Rectal smooth muscle tissue (tissue), 1 donor: ENCODE results near the gene TAP1.

Experiments
- H3K27ac ChIP-seq: one replicate; pipeline ENCODE4 v1.7.0; 2013; ENCODE audit warnings: low read depth, low read length, inconsistent platforms
- H3K27me3 ChIP-seq: one replicate; pipeline ENCODE4 v1.7.0; 2013; ENCODE audit warnings: low read length; ENCODE audit not compliant: control insufficient read depth, insufficient read depth
- H3K36me3 ChIP-seq: one replicate; pipeline ENCODE4 v1.7.0; 2013; ENCODE audit warnings: low read length; ENCODE audit not compliant: control insufficient read depth, insufficient read depth
- H3K4me1 ChIP-seq: one replicate; pipeline ENCODE4 v1.7.0; 2013; ENCODE audit warnings: low read length; ENCODE audit not compliant: control insufficient read depth, insufficient read depth
- H3K4me3 ChIP-seq: one replicate; pipeline ENCODE4 v1.7.0; 2013; ENCODE audit warnings: low read length
- H3K9ac ChIP-seq: one replicate; pipeline ENCODE4 v1.7.0; 2013; ENCODE audit warnings: low read length

Gene TAP1

DNA sequence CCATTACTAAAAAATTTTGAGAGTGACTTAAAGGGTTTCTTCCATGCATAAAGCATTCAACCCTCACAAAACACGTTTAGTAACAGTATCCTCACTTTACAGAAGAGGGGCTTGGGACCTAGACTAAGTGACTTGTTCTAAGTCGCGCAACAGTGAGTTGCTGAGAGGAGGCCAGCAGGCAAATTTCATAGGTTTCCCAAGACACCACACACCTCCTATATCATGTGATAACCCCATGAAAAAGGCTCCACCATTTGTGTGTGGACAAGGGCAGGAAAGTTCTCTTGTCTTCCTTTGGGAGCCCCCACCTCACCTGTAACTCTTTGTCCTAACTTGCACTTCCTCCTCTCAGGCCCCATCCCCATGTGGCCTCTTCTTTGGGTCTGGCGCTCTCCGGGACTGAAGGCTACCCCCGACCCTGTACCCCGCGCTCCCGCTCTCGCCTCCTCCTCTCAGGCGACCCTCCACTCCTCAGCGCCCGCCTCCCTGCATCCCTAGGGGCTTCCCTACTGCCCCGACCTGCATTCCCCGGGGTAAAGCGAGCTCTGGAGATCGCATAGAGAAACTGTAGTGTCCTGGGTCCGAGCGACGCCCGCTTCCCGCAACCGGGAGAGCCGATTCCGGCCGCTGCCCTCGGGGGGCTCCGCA, 10.0 kb downstream of the TAP1 start:
- peaks cover 3% of the 10 kb centered on the region for H3K4me1 ChIP-seq

DNA sequence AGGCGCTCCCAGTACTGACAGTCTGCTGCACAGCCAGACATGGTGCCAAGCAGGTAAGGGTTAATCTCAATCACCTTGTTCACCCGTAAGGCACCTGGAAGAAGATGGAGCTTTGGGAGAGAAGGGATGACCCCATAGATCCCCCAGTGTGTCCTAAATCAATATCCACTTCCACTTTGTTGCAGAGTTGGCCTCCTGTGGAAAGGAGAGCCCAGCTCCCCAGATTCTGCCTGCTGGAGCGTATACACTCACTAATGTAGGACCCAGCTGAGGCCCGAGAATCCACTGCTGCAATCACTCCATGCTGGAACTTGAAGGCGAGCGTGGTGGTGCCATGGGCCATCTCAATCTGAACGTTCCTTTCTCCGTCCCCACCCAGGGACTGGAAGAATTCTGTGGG, 10.8 kb downstream of the TAP1 start:
- H3K4me3 ChIP-seq = peak overlapping the region; percentile 43
- no peaks in the 10 kb centered on the region for H3K27me3 ChIP-seq
- no peak overlapping the region for H3K27ac ChIP-seq
- H3K36me3 ChIP-seq = peaks cover 25% of the 10 kb centered on the region
- no peak overlapping the region for H3K9ac ChIP-seq
- H3K4me1 ChIP-seq = peaks cover 6% of the 10 kb centered on the region

More for the DNA sequence above, 10.0 kb downstream of the TAP1 start:
- peak overlapping the region; percentile 86 for H3K4me3 ChIP-seq
- H3K36me3 ChIP-seq = peaks cover 31% of the 10 kb centered on the region
- no peaks in the 10 kb centered on the region for H3K27me3 ChIP-seq
- peak overlapping the region; percentile 89 for H3K27ac ChIP-seq
- peak overlapping the region; percentile 89 for H3K9ac ChIP-seq

DNA sequence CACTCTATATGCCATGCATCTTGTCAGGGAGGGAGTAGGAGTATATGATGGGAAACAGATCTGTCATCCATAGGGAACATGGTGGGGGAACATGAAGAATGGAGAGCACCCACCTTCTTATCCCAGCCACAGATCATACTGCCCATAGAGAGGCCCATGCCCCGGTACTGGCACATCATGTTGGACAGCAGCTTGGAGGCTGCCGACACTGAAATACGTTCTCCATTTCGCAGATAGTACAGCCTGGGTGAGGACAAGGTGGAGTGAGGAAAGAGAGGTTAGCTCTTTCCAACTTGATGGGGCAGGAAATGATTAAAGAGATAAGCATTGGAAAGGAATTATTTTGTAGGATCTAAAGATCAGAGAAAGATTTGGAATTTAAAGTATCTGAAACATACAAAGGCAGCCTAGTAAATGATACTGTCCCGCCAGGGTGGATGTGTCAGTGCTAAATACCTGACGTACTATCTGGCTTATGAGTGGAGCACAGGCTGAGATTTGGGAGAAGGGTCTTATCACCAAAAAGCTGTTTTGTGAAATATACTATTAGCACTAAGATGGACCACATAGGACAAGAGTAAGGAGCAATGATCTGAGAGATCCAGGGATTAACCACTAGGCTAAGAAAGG, 11.4 kb downstream of the TAP1 start:
- H3K27me3 ChIP-seq = no peaks in the 10 kb centered on the region
- H3K4me3 ChIP-seq = peak overlapping the region; percentile 43
- H3K27ac ChIP-seq = no peak overlapping the region
- H3K4me1 ChIP-seq = peaks cover 10% of the 10 kb centered on the region
- peaks cover 21% of the 10 kb centered on the region for H3K36me3 ChIP-seq
- no peak overlapping the region for H3K9ac ChIP-seq

DNA sequence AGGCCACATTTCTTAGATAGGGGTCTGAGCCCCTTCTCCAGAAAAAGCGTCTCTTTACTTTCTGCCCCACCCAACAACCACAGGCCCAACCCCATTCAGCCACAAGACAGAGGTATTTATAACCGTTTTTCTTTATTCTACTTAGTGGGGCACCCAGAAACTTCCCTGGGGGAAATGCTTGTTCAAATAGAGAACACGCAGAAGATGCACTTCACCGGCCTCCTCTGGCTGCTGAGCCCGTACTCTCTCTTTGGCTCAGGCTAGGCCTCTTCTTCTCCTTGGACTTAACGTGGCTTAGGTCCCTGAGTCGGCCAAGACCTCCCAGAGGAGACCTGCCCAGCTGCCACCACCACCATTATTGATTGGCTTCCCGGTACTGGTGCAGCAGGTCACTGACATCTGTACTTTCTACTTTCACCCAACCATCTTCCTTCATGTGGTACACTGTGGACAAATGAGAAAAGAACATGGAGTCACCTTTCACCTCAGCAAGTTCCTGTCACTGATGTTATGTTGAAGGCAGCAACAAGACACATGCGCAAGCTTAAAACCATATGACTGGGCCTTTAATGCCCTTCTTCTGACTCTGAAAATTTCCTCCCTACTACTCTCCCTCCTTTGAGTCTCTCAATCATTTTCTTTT, 12.8 kb downstream of the TAP1 start:
- H3K4me1 ChIP-seq = peaks cover 10% of the 10 kb centered on the region
- no peak overlapping the region for H3K27ac ChIP-seq
- H3K4me3 ChIP-seq = no peak overlapping the region
- no peaks in the 10 kb centered on the region for H3K27me3 ChIP-seq
- H3K36me3 ChIP-seq = peaks cover 16% of the 10 kb centered on the region
- no peak overlapping the region for H3K9ac ChIP-seq

DNA sequence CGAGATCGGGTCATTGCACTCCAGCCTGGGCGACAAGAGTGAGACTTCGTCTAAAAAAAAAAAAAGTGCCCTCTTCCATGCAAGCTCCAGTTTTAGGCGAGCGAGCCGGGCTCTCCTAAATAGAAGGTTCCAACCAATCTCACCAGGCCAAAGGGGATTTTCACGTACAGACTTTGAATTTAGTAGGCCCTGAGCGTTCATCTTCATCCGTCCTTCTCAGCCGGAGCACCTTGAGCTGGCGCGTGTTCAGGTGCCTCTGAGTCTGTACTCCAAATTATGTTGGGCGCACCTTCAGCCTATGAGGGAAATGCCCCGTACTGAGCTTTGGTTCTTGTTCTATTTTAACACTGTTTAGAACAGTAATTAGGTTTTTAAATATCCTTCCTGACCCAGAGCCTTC, 14.1 kb downstream of the TAP1 start:
- no peak overlapping the region for H3K4me3 ChIP-seq
- no peak overlapping the region for H3K9ac ChIP-seq
- no peaks in the 10 kb centered on the region for H3K27me3 ChIP-seq
- peaks cover 15% of the 10 kb centered on the region for H3K36me3 ChIP-seq
- peaks cover 10% of the 10 kb centered on the region for H3K4me1 ChIP-seq
- H3K27ac ChIP-seq = peak overlapping the region; percentile 89

DNA sequence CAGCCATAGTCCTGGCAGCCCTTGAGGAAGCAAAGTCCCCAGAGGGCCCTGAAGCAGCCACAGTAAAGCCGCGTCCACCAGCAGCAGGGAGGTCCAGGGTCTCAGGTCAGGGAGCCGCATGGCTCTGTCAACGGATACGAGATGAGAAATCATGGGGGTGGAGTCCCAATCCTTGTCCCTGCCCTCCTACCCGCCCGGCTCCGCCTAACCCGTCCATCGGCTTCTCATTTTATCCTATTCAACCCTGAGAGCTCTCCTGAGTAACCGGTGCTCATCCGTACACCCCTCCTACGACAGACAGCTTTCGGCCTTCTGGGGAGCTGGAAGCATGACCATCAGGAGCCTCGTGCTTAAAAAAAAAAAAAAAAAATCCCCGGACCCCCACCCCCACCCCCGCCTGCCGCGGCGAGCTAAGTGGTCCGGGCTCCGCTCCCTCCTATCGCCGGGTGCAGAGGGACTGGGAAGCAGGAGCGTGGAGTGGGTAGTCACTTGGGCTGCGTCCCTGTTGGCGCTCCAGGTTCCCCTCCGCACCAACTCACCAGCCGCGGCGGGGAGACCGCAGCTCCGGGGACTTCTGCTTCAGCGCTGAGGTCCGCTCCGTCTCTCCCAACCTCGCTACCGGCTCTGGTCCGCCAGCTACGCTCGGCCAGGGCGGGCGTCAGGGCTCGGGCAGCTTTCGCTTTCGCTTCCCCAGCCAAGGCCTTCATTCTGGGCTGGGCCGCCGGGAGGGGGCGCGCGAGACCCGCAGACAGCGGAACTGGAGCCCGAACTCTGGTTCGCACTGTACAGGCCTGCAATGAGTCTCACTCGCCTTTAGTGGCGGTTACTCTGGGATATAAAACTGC, 15.2 kb downstream of the TAP1 start, which contains the start of gene TAP2:
Gene TAP2, minus strand, starts transcription at position 626 of the 845 bp plus-strand sequence. Its CDS starts 506 bp downstream, at position 120.
- Histone ChIP-seq H3K4me3 (peak within 1 kb of the TSS; percentile 87), H3K27ac (peak within 1 kb of the TSS; percentile 89), H3K36me3 (peaks cover 15% of the 10 kb centered on the region), H3K9ac (peak within 1 kb of the TSS; percentile 85), H3K4me1 (peaks cover 10% of the 10 kb centered on the region), H3K27me3 (no peaks in the 10 kb centered on the region)

DNA sequence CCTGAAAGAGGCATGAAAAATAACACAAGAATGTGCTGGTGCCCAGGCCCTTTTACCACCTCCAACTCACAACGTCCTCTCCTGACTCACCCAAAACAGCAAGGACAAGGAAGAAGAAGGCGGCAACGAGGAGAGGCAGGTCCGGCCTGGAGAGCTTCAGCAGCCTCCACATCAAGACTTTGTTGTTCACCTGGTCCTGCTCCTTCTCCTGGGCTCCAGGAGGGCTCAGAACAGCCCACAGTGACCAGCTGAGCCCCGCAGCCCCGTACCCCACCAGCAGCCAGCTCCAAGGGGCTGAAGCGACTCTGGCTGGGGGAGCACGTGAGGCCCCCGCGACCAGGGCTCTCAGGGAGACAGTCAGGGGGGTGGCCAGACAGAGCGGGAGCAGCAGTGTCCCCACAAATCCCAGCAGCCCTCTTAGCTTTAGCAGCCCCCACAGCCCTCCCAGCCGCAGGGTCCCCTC, 15.8 kb downstream of the TAP1 start:
- Histone ChIP-seq H3K9ac (peak overlapping the region; percentile 10), H3K36me3 (peaks cover 15% of the 10 kb centered on the region), H3K4me1 (peaks cover 10% of the 10 kb centered on the region), H3K4me3 (peak overlapping the region; percentile 87), H3K27ac (peak overlapping the region; percentile 89), H3K27me3 (no peaks in the 10 kb centered on the region)

DNA sequence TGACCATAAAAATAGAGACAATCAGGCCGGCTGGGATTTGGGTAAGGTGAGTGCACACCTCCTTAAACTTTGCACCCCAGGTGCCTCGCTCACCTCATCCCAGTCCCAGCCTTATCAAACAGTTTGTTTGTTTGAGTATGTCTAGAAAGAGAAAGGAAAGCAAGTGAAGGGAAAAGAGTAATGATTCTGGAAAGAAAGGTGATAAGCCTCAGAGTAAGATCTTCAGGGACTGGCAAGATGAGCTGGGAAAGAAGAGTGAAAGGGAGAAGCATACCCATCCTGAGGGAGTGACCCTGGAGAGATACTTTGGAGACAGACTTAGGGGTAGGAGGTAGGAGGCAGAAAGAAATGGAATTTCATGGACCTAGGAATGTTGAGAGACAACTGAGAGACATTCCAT, 16.6 kb downstream of the TAP1 start:
- Histone ChIP-seq H3K36me3 (peaks cover 10% of the 10 kb centered on the region), H3K9ac (no peak overlapping the region), H3K27me3 (no peaks in the 10 kb centered on the region), H3K27ac (no peak overlapping the region), H3K4me3 (no peak overlapping the region), H3K4me1 (peaks cover 7% of the 10 kb centered on the region)

DNA sequence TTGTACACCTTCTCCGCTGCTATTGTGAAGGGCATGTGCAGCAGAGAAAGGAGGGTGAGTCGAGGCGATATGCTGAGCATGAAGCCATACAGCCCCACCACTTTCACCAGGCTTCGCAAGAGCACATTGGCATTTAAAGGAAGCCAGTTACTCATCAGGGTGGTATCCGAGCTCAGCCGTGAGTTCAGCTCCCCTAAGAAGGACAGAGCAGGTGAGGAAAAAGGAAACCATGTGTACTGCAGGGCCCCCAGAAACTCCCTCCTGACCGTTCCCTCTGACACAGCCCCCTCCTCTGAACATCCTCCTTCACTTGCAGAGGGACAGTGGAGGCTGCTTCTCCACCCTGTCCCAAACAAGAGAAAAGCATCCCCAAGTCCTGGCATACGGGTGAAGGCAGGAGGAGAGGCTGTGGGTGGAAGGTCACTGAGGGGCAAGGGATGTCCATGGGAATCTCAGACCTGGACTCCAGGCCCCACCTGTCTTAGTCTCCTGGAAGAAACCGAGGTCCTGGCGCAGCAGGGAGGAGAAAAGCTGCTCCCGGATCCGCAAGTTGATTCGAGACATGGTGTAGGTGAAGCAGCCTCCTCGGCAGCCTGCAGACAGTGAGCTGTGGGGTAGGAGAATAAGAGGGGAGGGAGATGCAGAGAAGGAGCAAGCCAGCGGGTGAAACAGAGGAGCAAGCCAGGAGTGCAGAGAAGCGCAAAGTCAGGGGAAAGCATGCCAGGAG, 18.2 kb downstream of the TAP1 start:
- H3K27me3 ChIP-seq = no peaks in the 10 kb centered on the region
- H3K9ac ChIP-seq = no peak overlapping the region
- H3K27ac ChIP-seq = no peak overlapping the region
- H3K36me3 ChIP-seq = peaks cover 5% of the 10 kb centered on the region
- H3K4me3 ChIP-seq = no peak overlapping the region
- H3K4me1 ChIP-seq = peaks cover 7% of the 10 kb centered on the region

DNA sequence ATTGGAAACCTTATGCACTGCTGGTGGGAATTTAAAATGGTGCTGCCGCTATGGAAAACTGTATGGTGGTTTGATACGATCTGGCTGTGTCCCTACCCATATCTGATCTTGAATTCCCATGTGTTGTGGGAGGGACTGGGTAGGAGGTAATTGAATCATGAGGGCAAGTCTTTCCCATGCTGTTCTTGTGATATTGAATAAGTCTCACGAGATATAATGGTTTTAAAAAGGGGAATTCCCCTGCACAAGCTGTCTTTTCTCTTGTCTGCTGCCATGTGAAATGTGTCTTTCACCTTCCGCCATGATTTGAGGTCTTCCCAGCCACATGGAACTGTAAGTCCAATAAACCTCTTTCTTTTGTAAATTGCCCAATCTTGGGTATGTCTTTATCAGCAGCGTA, 19.8 kb downstream of the TAP1 start:
- no peak overlapping the region for H3K4me3 ChIP-seq
- no peak overlapping the region for H3K27ac ChIP-seq
- peaks cover 14% of the 10 kb centered on the region for H3K36me3 ChIP-seq
- H3K4me1 ChIP-seq = peaks cover 7% of the 10 kb centered on the region
- H3K9ac ChIP-seq = no peak overlapping the region
- no peaks in the 10 kb centered on the region for H3K27me3 ChIP-seq

DNA sequence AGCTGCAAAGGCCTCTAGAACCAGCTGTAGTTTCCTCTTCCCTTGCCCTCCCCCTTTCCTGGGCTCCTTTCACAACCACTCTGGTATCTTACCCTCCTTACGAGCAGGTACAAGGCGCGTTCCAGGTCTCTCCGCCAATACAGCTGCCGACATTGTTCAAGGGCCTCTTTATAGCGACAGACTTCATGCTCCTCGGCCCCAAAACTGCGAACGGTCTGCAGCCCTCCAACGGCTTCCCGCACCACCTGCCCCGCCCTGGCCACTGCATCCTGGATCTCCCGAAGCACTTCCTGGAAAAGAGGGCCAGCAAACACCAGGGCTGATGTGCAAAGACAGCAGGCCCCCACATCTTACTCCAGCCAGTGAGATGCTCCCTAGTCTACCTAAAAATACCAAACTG, 21.0 kb downstream of the TAP1 start:
- H3K27ac ChIP-seq = no peak overlapping the region
- peaks cover 14% of the 10 kb centered on the region for H3K36me3 ChIP-seq

More for the DNA sequence above, 21.0 kb downstream of the TAP1 start:
- H3K4me3 ChIP-seq = no peak overlapping the region
- H3K27me3 ChIP-seq = no peaks in the 10 kb centered on the region
- no peak overlapping the region for H3K9ac ChIP-seq
- peaks cover 2% of the 10 kb centered on the region for H3K4me1 ChIP-seq
